Activated naive CD4-positive, alpha-beta T cell treated with Interleukin-2 at 50 U/mL for 16 hours (primary cell): ENCODE measurements around the gene CDK4.

ENCODE experiments used
- DNase-seq: peaks from one replicate; pipeline ENCODE4 v3.0.0-alpha.2; 2020

Gene CDK4

DNA sequence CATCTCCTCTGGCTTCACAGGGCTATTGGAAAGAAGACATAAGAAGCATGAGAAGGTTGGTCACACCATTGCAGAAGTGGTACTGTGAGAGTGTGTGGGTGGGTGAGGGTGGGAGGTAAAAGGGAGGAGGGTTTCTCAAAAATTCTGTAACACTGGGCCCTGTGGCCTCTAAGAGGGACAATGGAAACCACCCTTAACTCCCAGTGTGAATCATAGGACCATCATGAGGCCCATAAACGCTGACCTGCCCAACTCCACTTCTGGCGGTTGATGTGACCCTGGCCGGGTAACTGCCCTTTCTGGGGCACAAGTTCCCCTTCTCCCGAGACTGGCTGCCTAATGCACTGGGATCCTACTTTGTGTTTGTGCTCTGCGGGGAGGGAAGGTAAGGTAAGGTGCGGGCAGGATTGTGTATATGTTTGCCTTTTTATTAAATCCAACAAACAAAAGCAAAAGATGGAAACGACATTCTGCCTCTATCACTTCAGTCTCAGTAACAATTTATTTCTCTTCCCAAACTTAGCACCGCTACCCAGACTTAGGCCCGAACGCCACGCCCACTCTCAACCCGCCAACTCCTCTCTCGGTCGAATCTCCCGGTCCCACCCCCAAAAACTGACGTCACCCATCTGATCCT, 19.2 kb upstream of the CDK4 start:
- peak; percentile 91 for DNase-seq

DNA sequence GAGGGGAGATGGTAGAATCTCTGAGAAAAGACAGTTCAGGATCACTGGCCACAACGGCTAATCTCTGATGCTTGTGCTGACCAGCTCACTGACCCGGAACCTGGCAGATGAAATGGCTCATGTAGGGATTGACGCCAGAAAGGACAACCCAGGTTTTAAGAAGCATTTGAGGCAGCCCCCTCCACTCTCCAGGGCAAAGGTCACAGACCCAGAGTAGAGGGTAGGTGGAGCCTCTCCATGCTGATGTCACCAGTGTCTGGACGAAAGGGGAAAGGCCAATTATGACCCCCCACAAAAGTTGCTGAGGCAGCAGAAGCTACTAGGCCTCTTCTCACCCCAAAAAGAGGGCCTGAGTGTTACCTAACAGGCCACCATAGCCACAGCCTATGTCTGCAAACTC, 18.6 kb upstream of the CDK4 start:
- DNase-seq: no peak

DNA sequence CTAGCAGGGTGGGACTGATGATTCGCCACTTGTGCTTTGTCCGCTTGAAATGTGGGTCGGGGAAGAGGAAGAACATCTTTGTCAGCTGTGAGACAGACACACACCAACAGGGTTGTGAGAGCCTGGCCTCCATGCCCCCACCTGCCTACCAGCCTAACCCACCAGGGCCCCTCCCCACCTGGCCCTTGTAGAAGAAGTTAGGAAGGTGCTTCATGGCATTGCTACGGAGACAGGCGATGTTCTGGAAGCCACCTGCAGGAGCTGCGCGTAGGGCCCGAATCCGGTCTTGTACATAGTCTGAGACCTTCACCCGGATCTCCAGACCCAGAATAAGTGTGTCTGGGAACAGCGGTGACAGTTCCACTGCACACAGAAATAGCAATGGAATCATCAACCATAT, 17.5 kb upstream of the CDK4 start:
- no peak for DNase-seq

DNA sequence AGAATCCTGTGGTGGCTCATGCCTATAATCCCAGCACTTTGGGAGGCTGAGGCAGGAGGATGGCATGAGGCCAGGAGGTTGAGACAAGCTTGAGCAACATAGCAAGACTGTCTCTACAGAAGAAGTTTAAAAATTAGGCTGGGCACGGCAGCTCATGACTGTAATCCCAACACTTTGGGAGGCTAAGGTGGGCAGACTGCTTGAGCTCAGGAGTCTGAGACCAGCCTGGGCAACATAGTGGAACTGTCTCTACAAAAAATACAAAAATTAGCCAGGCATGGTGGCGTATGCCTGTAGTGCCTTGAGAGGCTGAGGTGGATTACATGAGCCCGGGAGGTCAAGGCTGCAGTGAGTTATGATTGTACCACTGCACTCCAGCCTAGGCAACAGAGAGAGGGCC, 15.8 kb upstream of the CDK4 start:
- DNase-seq: no peak

DNA sequence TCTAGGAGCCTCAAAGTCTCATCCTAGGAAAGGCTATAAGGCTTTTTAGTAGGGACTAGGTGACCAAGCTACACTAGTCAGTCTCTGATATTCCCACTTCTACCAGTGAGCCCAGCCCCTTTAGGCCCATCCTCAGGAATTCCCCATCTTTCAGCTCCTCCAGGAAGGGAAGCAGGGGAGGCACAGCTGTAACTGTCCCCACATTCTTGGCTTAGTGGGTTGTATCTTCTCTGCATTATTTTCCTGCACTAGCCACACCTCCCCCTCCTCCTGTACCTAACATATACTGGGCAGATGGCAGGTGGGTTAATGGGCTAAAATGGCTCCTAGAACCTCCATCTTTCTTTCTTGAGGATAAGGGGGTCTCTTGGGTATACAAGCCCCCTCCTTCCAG, 15.2 kb upstream of the CDK4 start:
- DNase-seq: no peak

DNA sequence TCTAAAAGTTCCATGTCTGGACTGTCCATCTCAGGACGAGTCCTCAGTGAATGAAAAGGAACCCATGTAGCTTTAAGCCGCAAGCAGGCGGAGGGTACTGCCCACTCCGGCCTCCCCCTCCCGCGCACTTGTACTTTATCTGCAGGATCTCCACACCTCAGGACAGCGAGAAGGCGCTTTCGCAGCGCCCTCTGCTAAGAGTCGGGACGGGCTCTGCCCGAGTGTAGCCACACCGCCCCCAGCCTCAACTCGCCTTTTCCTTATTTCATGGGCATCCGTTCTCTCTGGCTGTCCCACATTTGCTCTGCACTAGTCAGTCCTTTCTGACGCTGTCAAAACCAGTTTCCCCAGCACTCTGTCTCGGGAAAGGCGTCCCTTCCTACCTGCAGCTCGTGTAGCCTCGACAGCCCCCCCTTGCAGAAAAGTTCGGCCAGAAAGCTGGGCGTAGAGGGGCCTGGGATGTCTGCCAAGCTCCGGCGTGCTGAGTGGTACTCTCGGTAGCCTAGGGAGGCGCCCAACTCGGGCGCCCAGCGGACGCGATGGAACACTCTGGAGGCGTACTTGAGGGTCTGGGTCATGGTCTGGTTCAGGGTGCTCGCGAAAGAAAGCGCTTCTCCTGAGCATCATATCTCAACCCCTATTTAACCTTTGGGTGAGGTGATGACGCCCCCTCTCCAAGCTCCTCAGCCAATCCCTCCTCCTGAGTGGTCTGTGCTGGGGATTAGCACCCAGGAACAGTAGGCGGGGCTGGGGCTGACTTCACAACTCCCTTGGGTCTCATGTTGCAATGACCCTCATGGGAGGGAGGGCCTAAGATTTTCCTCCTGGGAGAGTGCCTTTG, 14.6 kb upstream of the CDK4 start, which contains the start of gene CYP27B1:
Gene CYP27B1, minus strand, starts transcription at position 615 of the 841 bp plus-strand sequence. Its CDS starts 37 bp downstream, at position 578.
- no peak for DNase-seq

DNA sequence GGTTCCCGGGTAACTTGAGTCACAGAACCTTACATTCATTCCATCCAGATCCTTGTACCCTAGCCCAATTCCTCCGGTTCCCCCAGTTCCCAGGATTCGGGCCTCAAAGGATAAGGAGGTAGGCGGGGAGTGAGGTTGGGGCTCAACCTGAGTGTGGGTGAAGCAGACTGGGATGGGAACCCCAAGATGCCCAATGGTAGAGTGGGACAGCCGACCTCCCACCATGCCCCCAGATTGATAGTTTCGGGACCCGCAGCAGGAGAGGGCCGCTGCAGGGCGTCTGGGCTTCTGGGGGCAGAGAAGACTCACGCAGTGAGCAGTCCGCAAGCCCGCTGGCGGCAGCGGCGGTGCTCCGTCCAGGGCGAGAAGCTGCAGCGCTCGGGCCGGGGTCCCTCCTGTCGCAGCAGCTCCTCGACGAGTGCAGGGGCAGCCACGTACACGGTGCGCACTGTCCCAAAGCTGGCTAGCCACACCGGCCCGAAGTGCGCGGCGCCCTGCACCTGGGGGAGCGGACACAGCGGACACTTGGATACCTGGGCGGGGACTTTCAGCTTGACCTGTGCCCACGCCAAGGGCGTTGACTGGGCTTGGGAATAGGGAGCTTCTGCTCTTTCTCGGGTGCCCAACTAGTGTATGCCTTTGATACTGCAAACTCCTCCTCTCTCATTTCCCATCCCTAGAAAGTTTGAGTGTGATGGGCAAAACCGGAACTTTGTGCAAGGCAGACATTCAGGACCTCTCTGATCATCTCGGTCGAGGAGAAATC, 13.8 kb upstream of the CDK4 start:
- no peak for DNase-seq

DNA sequence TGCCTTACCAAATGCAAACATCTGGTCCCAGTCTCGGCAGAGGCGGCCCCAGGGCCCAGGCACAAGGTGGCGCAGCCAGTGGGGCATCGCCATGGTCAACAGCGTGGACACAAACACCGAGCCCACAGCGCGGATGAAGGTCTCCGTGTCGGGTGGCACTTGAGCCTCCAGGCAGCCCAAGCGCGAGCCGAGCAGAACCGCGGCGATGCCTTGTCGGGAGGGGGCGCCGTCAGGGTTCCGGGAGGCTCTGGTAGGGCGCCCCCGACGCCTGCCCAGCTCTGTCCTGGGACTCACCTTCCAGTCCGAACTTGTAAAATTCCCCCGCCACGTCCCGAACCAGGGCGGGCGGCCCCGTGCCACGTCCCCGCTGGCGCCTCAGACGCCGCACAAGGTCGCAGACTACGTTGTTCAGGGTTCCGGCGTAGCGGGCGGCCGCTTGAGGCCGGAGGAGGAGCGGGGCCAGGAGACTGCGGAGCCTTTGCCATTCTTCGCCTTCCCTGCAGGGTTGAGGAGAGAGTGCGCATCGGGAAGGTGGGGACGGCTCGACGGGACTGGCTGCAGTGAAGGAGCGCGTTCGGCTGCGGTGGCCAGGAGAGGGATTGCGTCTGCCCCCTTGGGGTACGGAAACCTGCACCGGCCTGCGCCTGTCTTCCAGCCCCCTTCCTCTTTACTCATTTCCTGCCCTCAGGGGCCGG, 13.0 kb upstream of the CDK4 start:
- DNase-seq: peak; percentile 68

DNA sequence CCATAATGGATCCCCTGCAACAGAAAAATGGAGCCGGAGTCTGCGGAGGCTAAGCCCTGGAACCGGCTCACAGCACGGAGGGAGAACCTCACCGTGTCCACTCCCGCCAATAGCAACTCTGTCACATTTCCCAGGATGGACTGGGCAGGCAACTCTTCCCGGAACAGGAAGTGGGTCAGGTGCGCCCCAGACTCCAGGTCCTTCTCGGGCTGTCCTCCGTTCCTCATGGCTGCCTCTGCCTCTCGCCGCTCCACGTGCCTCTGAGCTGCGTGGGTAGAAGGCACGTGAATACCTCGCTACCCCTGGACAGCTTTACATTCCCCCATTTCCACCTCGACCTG, 12.5 kb upstream of the CDK4 start:
- peak; percentile 51 for DNase-seq

DNA sequence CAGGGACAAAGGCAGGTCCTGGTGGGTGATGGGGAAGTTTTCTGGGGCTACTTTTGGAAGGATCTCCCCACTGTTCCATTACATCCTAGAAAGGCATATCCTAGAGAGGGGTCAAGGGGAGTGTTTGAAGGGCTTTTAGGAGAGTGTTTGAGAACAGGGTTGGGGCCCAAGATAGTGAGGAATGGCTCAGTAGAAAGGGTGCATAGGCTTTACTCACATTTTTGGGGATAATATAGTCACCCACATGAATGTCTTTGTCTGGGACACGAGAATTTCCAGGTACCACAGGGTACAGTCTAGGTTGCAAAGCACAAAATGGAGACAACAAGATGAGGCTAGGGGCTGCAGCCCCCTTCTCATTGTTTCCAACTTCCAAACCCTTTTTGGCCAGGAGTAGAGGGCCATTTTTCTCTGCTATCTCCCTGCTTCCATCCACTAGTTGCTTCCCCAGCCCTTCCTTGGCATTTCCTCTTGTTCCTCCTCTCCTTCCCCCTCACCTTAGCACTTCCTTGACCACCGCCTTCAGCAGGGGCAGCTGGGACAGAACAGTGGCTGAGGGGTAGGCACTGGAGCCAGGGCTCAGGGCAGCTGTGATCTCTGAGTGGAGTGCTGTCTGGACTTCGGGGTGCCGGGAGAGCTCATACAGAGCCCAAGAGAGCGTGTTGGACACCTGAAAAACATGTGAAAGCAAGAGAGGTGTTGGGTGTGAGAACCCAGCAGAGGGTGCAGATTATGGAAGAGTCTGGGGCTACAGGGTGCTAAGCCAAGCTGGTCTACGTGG, 12.0 kb upstream of the CDK4 start:
- no peak for DNase-seq

DNA sequence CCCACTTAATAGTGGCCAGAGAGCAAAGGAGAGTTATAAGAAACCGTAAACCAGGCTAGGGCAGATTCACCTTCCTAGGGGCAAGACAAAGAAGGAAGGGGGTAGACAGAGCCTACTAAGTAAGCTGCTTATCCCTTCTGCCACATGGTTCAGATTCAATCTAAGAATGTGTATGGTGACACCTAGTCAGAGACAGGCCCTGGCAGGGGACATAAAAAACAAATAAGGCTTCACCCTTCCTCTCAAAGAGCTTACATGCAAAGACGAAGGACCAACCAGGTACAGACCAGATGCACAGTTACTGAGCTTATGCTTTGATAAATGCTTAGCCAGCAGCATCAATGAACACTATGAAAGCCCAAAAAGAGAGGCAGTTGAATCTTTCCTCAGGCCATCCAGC, 10.4 kb upstream of the CDK4 start:
- no peak for DNase-seq

DNA sequence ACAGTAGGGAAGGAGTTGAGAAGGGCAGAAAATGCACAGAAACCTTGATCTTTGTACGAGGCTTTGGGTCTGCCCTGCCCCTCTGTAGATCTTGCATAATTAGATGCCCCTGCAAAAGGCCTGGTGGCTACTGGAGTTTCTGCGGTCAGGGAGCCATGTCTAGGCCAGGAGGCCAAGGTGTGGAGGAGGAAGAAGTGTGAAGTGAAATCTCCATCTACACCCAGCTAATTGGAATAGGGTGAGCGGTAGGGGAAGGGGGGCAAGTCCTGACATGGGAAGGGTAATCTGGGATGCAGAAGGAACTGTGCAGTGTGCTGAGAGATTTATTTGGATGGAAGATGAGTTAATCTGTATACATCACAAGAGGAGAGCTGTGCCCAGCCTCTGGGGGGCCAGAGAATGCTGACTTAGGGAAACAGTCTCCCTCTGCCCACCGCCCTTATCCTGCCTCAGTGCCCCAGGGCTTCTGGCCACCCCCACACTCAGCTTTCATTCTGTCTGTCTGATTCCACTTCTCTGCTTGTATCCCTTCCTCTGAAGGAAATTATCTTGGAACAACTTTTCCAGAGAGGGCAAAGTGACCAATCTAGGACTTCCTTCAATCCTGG, 9.4 kb upstream of the CDK4 start:
- no peak for DNase-seq

DNA sequence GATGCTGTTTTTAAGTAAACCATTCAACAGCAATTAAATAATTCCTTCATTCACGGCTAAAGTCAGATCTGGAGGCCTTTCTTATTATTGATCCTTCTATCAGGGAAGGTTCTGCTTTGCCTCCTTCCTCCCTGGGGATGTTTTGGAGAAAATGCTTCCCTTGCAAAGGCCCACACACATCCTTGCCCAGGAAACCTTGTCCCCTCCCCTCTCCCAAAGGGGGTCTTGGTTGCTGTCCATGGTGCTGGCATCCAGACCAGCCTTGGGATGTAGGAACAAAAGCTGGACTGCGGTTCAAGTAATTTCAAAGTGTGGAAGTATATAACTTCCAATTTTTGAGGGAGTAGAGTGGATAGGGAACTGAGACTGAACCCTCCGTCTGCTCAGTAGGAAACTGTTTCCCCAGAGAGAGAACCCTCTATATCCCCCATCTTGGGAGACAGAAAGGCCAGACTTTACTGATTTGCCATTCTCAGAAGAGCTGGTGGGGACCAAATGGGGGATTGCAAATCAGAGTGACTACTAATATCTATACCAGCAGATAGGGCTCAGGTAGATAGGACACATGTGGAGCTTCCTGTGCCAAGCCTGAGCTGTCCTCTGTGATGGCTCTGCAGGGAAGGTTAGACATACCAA, 8.4 kb upstream of the CDK4 start:
- DNase-seq: no peak

DNA sequence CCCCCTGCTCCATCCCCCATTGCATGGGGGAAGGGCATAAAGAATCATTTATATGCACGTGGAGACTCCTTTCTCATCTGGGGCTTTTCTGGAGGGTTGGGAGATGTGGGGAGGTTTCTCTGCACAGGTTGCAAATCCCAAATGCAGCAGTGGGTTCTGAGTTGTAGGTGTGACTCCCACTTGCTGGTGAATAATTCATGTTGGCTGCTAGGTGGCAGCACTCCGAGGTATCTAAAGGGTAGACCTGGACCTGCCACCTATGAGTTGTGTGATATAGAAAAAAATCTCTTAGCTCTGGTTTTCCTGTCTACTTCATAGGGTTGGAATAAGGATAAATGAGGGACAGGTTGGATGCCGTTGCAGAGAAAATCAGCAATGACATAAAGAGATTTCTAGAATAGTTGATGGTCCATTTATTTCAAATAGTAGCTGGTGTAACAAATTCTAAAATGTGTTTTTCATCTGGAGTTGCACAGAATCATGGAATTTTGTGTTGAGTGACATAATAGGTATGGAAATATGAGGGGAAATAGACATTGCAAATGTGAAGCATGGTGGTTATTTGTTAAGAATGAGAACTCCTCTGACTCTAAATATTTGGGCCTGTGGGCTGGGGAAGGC, 7.4 kb upstream of the CDK4 start:
- peak; percentile 46 for DNase-seq

DNA sequence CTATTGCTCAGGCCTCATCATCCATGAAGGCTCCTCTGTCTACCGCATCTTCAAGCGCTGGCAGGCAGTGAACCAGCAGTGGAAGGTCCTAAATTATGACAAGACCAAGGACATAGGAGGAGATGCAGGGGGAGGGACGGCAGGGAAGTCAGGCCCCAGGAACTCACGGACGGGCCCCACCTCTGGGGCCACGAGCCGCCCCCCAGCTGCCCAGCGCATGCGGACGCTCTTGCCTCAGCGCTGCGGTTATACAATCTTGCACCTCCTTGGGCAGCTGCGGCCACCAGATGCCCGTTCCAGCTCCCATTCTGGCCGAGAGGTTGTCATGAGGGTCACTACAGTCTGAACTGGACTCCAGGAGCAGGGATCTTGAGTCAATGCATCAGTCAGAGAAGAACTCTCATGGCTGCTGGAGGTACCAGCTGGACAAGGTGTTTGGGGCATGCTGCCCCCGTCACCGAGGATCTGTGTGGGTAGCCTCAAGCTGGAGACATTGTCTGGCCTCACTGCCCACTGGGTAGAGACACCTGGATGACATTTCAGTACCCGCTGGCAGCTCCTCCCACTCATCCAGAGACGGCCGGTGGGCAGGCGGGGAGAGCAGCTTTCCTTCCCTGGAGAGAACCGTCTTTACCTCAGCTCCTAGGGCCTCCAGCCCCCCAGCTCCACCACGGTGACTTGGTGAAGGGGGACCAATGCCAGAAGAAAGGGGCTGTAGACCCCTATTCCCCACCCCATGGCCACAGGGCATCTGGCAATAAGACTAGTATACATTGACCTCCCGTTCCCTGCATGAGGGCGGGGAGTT, 6.6 kb upstream of the CDK4 start:
- no peak for DNase-seq

DNA sequence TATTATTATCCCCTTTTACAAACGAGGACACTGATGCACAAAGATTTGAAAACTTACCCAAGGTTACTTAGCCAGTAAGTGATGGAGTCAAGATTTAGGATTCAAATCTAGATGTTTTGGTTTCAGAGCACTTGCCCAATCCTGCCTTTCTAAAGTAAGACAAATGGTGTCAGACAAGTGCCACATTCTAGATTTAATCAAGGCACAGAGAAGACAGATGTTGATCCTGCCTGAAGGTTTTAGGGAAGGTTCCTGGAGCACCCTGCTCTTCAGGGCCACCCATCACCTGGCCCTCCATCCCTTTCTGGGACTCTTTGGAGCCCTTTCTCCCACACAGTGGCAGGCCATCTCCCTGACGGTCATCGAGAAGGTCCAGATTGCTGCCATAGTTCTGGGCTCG, 5.7 kb upstream of the CDK4 start:
- DNase-seq: no peak

DNA sequence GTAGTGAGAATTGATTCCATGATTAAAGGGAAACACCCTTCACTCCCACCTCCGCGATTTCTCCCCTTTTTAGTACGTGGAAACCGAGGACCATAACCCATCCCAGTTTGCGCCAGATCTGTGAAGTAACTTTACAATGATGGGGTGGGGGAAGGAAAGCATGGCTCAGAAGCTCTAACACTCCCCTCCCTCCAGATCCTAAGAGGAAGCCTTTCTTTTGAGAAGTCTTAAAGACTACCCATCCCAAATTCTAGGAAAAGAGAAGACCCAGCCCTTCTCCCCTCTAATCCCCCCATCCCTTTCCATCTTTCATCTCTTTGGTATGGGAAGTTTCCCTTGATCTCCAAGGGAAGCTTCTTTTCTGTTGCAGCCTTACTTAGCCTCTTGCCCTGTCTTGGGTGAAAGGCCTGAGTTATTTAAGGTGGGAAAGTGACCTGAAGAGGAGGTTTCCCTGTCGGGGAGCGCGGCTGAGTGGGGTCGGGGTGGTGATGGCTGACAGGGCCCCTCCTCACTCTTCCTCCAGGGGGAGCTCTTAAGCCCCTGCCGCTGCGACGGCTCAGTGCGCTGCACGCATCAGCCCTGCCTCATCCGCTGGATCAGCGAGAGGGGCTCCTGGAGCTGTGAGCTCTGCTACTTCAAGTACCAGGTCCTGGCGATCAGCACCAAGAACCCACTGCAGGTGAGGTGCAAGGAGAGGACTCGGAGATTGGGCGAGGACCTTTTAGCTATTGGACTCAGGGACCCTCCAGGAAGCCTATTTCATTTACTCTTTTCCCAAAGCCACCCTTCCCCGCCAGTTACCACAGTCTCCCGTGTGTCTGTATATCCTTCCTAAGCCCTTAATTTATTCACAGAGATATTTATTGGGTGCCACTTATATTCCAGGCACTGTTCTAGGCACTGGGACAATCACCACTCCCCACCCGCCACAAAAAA, 4.6 kb upstream of the CDK4 start:
- peak; percentile 76 for DNase-seq

DNA sequence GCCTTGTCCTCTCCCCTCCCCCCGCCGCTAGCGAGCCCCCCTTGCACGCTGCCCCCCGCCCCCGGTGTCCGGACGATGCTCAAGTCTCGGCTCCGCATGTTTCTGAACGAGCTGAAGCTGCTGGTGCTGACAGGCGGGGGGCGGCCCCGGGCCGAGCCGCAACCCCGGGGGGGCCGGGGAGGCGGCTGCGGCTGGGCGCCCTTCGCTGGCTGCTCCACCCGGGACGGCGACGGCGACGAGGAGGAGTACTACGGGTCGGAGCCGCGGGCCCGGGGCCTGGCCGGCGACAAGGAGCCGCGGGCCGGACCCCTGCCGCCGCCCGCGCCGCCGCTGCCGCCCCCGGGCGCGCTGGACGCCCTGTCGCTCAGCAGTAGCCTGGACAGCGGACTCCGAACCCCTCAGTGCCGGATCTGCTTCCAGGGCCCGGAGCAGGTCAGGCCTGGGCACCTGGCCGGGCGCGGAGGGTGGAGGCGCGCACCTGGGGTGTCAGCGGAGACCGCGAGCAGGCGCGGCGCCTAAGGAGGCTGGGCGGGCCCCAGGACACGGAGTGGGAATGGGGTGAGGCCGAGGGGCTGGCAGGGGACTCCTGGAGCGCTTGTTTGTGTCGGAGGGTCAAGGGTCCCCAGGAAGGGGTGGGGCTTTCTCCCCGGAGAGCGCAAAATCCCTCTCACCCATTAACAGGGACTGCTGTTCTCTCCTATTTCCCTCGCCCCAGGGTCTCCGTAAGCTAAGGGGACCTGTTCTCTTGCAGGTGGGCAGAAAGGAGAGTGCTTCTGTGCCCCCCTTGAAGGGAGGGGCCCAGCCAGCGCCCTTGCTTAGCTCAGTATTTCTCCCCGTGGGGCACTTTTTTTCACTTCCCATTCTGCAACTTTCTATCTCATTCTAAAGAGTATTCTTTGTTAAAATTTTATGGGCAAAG, 3.6 kb upstream of the CDK4 start:
- peak; percentile 46 for DNase-seq
